Gastroesophageal sphincter (tissue), 4 donors: ENCODE data around the gene UNC119B. TPM values are rescaled to one million over a fixed set of nuclear protein-coding genes. Genes with fewer than 3 reads are reported as not detected.

Source experiments
- ATAC-seq: fragments of 150-250 bp; one replicate; pipeline ENCODE4 v1.9.1; 2016; ENCODE audit warnings: mild to moderate bottlenecking, moderate library complexity
- H3K27ac ChIP-seq, 4 donors: fragments of 200-600 bp; sonication (generic) in 3 of 4; 1 replicate in 3 of 4; 2 replicates in 1 of 4; pipeline ENCODE4 v1.5.1; 2016 to 2019
- H3K27me3 ChIP-seq: fragments of 200-600 bp; sonication (generic); one replicate; pipeline ENCODE4 v1.5.1; 2019
- H3K36me3 ChIP-seq, 2 donors: fragments of 200-600 bp; sonication (generic); one replicate each; pipeline ENCODE4 v1.5.1; 2019; ENCODE audit warnings: control low read depth in 1 of 2
- H3K4me1 ChIP-seq, 3 donors: fragments of 200-600 bp; sonication (generic); 1 replicate in 2 of 3; 2 replicates in 1 of 3; pipeline ENCODE4 v1.5.1; 2016 to 2019; ENCODE audit warnings: control low read depth in 2 of 3
- H3K4me3 ChIP-seq, 2 donors: fragments of 200-600 bp; sonication (generic); one replicate each; pipeline ENCODE4 v1.5.1; 2019; ENCODE audit warnings: mild to moderate bottlenecking in 1 of 2, moderate library complexity in 1 of 2
- H3K9me3 ChIP-seq, 3 donors: fragments of 200-600 bp; sonication (generic); one replicate each; pipeline ENCODE4 v1.5.1; 2017 to 2019; ENCODE audit warnings: control low read depth in 2 of 3
- CTCF ChIP-seq, 4 experiments: fragments of 200-600 bp in 2 of 4; fragments of 450-650 bp in 2 of 4; sonication (generic) in 1 of 4; IDR thresholded peaks; one replicate each; pipeline ENCODE4 v1.5.1; 2017 to 2019; ENCODE audit warnings: antibody characterized with exemption in 4 of 4, mild to moderate bottlenecking in 2 of 4, moderate library complexity in 2 of 4
- EP300 ChIP-seq: sonication (generic); formaldehyde crosslinking; IDR thresholded peaks from one replicate; pipeline ENCODE4 v1.6.1; 2017; ENCODE audit warnings: antibody characterized with exemption, mild to moderate bottlenecking
- POLR2A ChIP-seq, 2 donors: fragments of 450-650 bp; IDR thresholded peaks; one replicate each; pipeline ENCODE4 v1.6.1; 2017; ENCODE audit warnings: antibody characterized with exemption in 2 of 2, mild to moderate bottlenecking in 2 of 2, moderate library complexity in 1 of 2
- POLR2AphosphoS5 ChIP-seq: sonication (generic); formaldehyde crosslinking; IDR thresholded peaks from one replicate; pipeline ENCODE4 v1.6.1; 2017; ENCODE audit warnings: antibody characterized with exemption
- WGBS, 2 donors: methylation state at CpG; one replicate each; pipeline ENCODE4 v1.1.5; 2018; ENCODE audit warnings: low coverage in 1 of 2; 5-methylcytosine and 5-hydroxymethylcytosine counted together
- total RNA-seq, 4 donors: library from RNA; depleted of rRNA; stranded (reverse); fragments of >200 nt; gene quantifications; one replicate each; pipeline ENCODE4 v1.1.0, GENCODE V29; 2016

The UNC119B gene
- total RNA-seq, 4 donors from 2014 or later: 21.8 to 33.3 (median 27.8) TPM

- WGBS, 2 donors: 61 to 82% methylated on average over 3 of the region's 3 CpGs
- Histone ChIP-seq H3K27me3 (no peaks in the 10 kb centered on the region), H3K36me3 (no peaks in the 10 kb centered on the region), H3K4me3 (no peak overlapping the region), H3K27ac (peak overlapping the region in 2 of 4 donors; percentile 94), H3K9me3 (no peaks in the 10 kb centered on the region), H3K4me1 (peaks cover 0 to 38% (median 16%) of the 10 kb centered on the region in 3 donors)
- no peak for ATAC-seq
- no peak for TF ChIP-seq POLR2A (IDR thresholded peaks at IDR 0.05)
- TF ChIP-seq POLR2AphosphoS5: no peak
- TF ChIP-seq CTCF (IDR thresholded peaks at IDR 0.05): no peak
- no peak for TF ChIP-seq EP300
Observed at GRCh38 chr12:120685522-120685921, 24.7 kb upstream of the UNC119B start.

GRCh38 chr12:120686151-120686689 is 24.0 kb upstream of the UNC119B start:
- peak; percentile 92 for ATAC-seq
- no peaks in the 10 kb centered on the region for H3K9me3 ChIP-seq
- WGBS, 2 donors: 0% methylated on average over 13 to 19 of the region's 46 CpGs

GRCh38 chr12:120686690-120687577 is 23.3 kb upstream of the UNC119B start, which contains the start of gene MLEC:
Gene MLEC (plus strand): TSS chr12:120687149. CDS start chr12:120687297, 148 bp downstream.
- H3K9me3 ChIP-seq: no peaks in the 10 kb centered on the region
- WGBS, 2 donors: 0 to 20% methylated on average over 1 to 6 of the region's 84 CpGs
- H3K4me1 ChIP-seq: peaks cover 0 to 50% (median 16%) of the 10 kb centered on the region in 3 donors
- peak within 1 kb of the TSS; percentile 79 to 92 for H3K4me3 ChIP-seq
- no peaks in the 10 kb centered on the region for H3K27me3 ChIP-seq
- H3K27ac ChIP-seq: peak within 1 kb of the TSS; percentile 79 to 94 (median 92)
- no peak for TF ChIP-seq EP300
- peak in 2 of 4 experiments; percentile 3 to 21 for TF ChIP-seq CTCF (IDR thresholded peaks at IDR 0.05)
- TF ChIP-seq POLR2AphosphoS5: peak; percentile 50
- TF ChIP-seq POLR2A (IDR thresholded peaks at IDR 0.05): peak; percentile 59 to 76
- no peaks in the 10 kb centered on the region for H3K36me3 ChIP-seq
- peak; percentile 94 for ATAC-seq

More at GRCh38 chr12:120686151-120686689, 24.0 kb upstream of the UNC119B start:
- no peaks in the 10 kb centered on the region for H3K27me3 ChIP-seq
- H3K4me1 ChIP-seq: peaks cover 0 to 45% (median 16%) of the 10 kb centered on the region in 3 donors
- H3K36me3 ChIP-seq: no peaks in the 10 kb centered on the region
- TF ChIP-seq EP300 (no peak), POLR2AphosphoS5 (no peak), CTCF (IDR thresholded peaks at IDR 0.05) (no peak), POLR2A (IDR thresholded peaks at IDR 0.05) (no peak)
- peak overlapping the region; percentile 79 to 92 for H3K4me3 ChIP-seq
- peak overlapping the region in 3 of 4 donors; percentile 91 to 94 (median 94) for H3K27ac ChIP-seq

GRCh38 chr12:120687578-120688289 is 22.5 kb upstream of the UNC119B start:
- H3K27me3 ChIP-seq: no peaks in the 10 kb centered on the region
- no peak for TF ChIP-seq POLR2A (IDR thresholded peaks at IDR 0.05)
- TF ChIP-seq POLR2AphosphoS5: no peak
- no peak for TF ChIP-seq CTCF (IDR thresholded peaks at IDR 0.05)
- no peak for TF ChIP-seq EP300
- peaks cover 0 to 58% (median 16%) of the 10 kb centered on the region in 3 donors for H3K4me1 ChIP-seq
- no peak for ATAC-seq
- H3K36me3 ChIP-seq: no peaks in the 10 kb centered on the region
- H3K4me3 ChIP-seq: peak overlapping the region; percentile 79 to 92
- H3K9me3 ChIP-seq: no peaks in the 10 kb centered on the region
- 0% methylated on average over 12 of the region's 31 CpGs for WGBS, 2 donors
- peak overlapping the region; percentile 79 to 94 (median 92) for H3K27ac ChIP-seq
